ENCODE results near the gene SLC12A3.
A peak's percentile ranks its signal among the peaks of the same experiment; 100 is the strongest.
"Not testable (repeated sequence)": the region's sequence is repeated elsewhere in the genome, so short reads cannot be mapped to it uniquely, and the experiment has no call there.

The SLC12A3 gene

GRCh38 chr16:56848955-56849689 is 15.9 kb upstream of the SLC12A3 start:
- DNase-seq: no peak

DNA sequence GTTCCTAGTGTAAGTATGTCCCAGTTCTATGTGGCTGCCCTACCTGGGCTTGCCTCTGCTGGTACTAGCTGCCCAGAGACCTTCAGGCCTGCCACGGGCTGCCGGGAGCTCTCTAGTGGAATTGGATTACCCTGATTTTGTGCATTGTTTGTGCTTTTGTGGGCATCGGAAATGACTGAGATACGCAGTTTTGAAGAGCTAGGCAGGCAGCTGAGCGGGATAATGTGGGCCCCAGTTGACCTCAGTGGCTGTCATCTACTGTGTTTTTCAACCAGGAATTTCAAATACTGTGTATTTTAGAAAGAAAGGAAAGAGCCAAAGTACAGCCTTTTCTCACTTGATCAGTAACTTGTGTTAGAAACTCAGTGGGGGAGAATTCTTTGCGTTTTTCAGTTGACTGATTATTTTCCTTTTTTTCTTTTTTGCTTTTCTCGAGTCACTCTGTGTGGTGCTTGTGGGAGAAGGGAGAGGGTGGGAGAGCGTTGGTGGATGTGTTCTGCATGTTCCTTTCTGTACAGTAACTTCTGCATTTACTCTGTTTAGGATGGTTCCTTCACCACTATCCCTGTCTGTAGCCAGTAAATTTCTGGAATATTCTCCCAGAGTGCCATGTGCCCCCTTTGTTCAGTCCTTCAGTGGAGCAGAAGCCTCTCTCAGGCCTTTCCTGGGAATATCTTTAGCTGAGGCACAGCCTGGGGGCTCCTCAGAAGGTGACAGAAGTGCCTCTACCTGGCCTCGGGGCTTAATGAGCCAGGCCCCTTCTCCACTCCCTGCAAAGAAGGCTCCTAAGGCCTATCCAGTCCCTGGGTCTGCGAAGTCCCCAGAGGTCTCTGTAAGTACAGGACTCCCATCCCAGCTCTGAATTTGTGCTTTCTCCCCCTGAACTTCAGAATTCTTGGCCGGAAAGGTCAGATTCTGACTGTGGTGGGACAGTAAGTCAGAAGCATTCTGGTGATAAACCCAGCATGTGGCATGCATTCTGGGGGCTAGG is 15.0 kb upstream of the SLC12A3 start:
- DNase-seq: no peak

- DNase-seq: no peak
These were observed 13.2 kb upstream of the SLC12A3 start for GRCh38 chr16:56851671-56852400.

DNA sequence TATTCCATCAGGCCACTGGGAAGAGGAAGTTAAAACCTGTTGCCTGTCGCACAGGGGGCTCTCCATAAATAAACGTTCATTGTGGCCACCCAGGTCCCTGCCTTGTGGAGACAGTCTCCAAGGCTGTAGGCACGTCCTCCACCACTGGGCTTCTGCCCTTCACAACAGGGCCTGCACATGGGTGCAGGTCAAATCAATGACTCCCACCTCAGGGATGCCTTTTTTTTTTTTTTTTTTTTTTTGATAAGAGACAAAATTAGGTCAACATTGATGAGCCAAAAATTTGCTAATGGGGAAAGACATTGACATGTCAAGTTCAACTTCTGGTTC is 12.6 kb upstream of the SLC12A3 start:
- DNase-seq: no peak

DNA sequence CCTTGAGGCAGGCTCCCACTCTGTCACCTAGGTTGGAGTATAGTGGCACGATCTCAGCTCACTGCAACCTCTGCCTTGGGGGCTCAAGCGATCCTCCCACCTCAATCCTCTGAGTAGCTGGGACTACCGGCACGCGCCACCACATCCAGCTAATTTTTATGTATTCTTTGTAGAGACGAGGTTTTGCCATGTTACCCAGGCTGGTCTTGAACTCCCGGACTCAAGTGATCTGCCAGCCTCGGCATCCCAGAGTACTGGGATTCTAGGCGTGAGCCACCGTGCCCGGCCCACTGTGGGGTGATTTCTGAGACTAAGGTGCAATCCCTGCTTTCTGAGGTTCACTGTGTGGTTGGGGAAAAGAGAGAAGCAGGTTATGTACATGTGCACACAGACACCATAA is 12.0 kb upstream of the SLC12A3 start:
- no peak for DNase-seq

- no peak for DNase-seq
These were observed 9.8 kb upstream of the SLC12A3 start for GRCh38 chr16:56855201-56855600.

GRCh38 chr16:56855946-56856345 is 9.1 kb upstream of the SLC12A3 start:
- no peak for DNase-seq

GRCh38 chr16:56856876-56857447 is 8.0 kb upstream of the SLC12A3 start:
- DNase-seq: peak; percentile 25

DNA sequence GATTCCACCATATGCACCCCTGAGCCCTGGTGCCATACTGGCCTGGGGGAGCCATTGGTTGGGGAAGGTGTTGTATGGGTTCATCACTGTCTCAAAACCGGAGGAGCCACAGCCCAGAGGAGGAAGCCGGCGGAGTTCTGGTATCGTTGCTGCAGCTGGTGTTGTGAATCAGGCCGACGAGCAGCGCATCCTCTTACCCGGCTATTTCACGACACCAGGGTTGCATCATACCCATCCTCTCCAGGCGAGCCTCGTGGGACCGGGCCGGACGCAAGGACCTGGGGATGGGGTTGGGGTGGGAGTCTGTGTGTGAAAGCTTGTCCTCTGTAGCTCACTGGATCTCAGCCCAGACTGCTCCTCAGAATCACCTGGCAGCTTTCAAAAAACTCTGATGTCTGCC is 6.6 kb upstream of the SLC12A3 start:
- DNase-seq: peak; percentile 61

- DNase-seq: no peak
These were observed 5.4 kb upstream of the SLC12A3 start for GRCh38 chr16:56859636-56860035.

GRCh38 chr16:56860226-56861020 is 4.6 kb upstream of the SLC12A3 start:
- peak; percentile 36 for DNase-seq

- DNase-seq: no peak
These were observed 3.9 kb upstream of the SLC12A3 start for GRCh38 chr16:56861092-56861610.

DNA sequence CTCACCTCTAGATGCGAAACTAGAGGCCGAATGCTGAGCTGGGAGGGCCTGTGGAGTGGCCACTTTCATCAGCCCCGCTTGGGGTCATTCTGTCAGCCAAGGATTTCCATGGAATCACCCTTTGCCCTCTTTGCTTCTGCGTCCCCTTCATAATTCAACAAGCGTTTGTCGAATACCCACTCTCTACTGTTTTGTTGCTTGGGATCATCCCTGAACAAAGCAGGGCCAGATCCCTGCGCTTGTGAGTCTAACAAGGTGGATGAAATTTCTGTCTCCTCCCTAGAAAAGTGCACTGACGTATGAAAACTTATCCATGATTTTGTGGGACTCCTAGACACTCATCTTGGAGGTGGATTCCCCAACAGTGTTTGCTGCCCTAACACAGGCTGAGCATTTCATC is 3.3 kb upstream of the SLC12A3 start:
- DNase-seq: no peak

GRCh38 chr16:56862776-56863175 is 2.2 kb upstream of the SLC12A3 start:
- peak; percentile 22 for DNase-seq

- no peak for DNase-seq
These were observed 521 bp downstream of the SLC12A3 start for GRCh38 chr16:56865394-56866062.

GRCh38 chr16:56866955-56867830 is 2.2 kb downstream of the SLC12A3 start:
- peak; percentile 67 for DNase-seq

- DNase-seq: no peak
These were observed 3.2 kb downstream of the SLC12A3 start for GRCh38 chr16:56868175-56868574.

DNA sequence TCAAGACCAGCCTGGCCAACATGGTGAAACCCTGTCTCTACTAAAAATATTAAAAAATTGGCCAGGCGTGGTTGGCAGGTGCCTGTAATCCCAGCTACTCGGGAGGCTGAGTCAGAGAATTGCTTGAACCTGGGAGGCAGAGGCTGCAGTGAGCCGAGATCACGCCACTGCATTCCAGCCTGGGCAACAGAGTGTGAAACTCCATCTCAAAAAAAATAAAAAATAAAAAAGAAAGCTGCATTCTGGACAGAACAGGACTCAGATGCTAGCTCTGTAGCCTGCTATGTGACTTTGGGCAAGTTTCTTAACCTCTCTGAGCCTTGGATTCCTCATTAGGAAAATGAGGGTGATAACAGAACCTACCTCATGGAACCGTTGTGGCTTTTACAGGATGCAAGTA is 3.8 kb downstream of the SLC12A3 start:
- not testable (repeated sequence) for DNase-seq

- peak; percentile 68 for DNase-seq
These were observed 4.7 kb downstream of the SLC12A3 start for GRCh38 chr16:56869513-56870275.
